ENCODE results near the gene PARVG.

The PARVG gene

GRCh38 chr22:44180706-44181032, at the start of gene PARVG:
PARVG (plus strand) TSS chr22:44180925; CDS start chr22:44183330, 2,405 bp downstream.
- no peak for DNase-seq

GRCh38 chr22:44131412-44131811, 49.3 kb upstream of the PARVG start:
- DNase-seq = no peak

GRCh38 chr22:44131989-44132685, 48.6 kb upstream of the PARVG start:
- no peak for DNase-seq

GRCh38 chr22:44132724-44133123, 48.0 kb upstream of the PARVG start:
- no peak for DNase-seq

- no peak for DNase-seq
Observed at GRCh38 chr22:44133161-44133560, 47.6 kb upstream of the PARVG start.

GRCh38 chr22:44133901-44134571, 46.7 kb upstream of the PARVG start:
- no peak for DNase-seq

- no peak for DNase-seq
Observed at GRCh38 chr22:44136112-44136511, 44.6 kb upstream of the PARVG start.

GRCh38 chr22:44136786-44137185, 43.9 kb upstream of the PARVG start:
- no peak for DNase-seq

- no peak for DNase-seq
Observed at GRCh38 chr22:44137415-44137814, 43.3 kb upstream of the PARVG start.

GRCh38 chr22:44139773-44140172, 41.0 kb upstream of the PARVG start:
- DNase-seq = no peak

GRCh38 chr22:44142421-44143104, 38.2 kb upstream of the PARVG start:
- DNase-seq = no peak

- no peak for DNase-seq
Observed at GRCh38 chr22:44143105-44143474, 37.6 kb upstream of the PARVG start.

- no peak for DNase-seq
Observed at GRCh38 chr22:44143579-44143978, 37.1 kb upstream of the PARVG start.

- DNase-seq = no peak
Observed at GRCh38 chr22:44144046-44144569, 36.6 kb upstream of the PARVG start.

GRCh38 chr22:44145544-44145943, 35.2 kb upstream of the PARVG start:
- no peak for DNase-seq

GRCh38 chr22:44146088-44146861, 34.5 kb upstream of the PARVG start:
- no peak for DNase-seq

- DNase-seq = no peak
Observed at GRCh38 chr22:44147008-44147645, 33.6 kb upstream of the PARVG start.

- no peak for DNase-seq
Observed at GRCh38 chr22:44147821-44148574, 32.7 kb upstream of the PARVG start.

- no peak for DNase-seq
Observed at GRCh38 chr22:44151676-44152075, 29.0 kb upstream of the PARVG start.

GRCh38 chr22:44153710-44154109, 27.0 kb upstream of the PARVG start:
- no peak for DNase-seq

- DNase-seq = no peak
Observed at GRCh38 chr22:44154436-44154942, 26.2 kb upstream of the PARVG start.

GRCh38 chr22:44155115-44155514, 25.6 kb upstream of the PARVG start:
- DNase-seq = no peak
